Pancreas (tissue), 10 donors: ENCODE data around the gene JSRP1. TPM values are rescaled to one million over a fixed set of nuclear protein-coding genes. Genes with fewer than 3 reads are reported as not detected.

Source experiments
- ATAC-seq, 4 donors: fragments of 200-7000 bp; cut with Tn5 transposase; one replicate each; pipeline versions ENCODE4 v1.8.0 to v1.9.1; 2020; ENCODE audit warnings: mild to moderate bottlenecking in 4 of 4, moderate library complexity in 4 of 4
- DNase-seq, 6 donors: peaks; one replicate each; pipeline ENCODE4 v3.0.0-alpha.2; 2020
- FAIRE-seq: peaks from 2 replicates; lab custom pipeline; 2012; peaks lifted over from hg19 to GRCh38; lab: Jason Lieb, UNC
- H3K27ac ChIP-seq, 4 donors: fragments of 200-600 bp; sonication (generic); 1 replicate in 3 of 4; 2 replicates in 1 of 4; pipeline versions ENCODE4 v1.5.0 to v1.8.0; 2020
- H3K27me3 ChIP-seq, 4 donors: fragments of 200-600 bp; one replicate each; pipeline ENCODE4 v1.8.0; 2021
- H3K36me3 ChIP-seq, 3 donors: fragments of 200-600 bp; sonication (generic) in 1 of 3; one replicate each; pipeline versions ENCODE4 v1.5.0 to v1.8.0; 2020 to 2021
- H3K4me1 ChIP-seq, 3 donors: fragments of 200-600 bp; one replicate each; pipeline ENCODE4 v1.8.0; 2021
- H3K4me3 ChIP-seq, 4 donors: fragments of 200-600 bp; sonication (generic) in 2 of 4; one replicate each; pipeline versions ENCODE4 v1.5.0 to v1.8.0; 2020 to 2021
- H3K9me3 ChIP-seq, 4 donors: fragments of 200-600 bp; one replicate each; pipeline ENCODE4 v1.8.0; 2021
- WGBS, 2 donors: extraction: QIAGEN DNeasy Blood & Tissue Kit; methylation state at CpG; one replicate each; pipeline ENCODE4 v1.1.7; 2013; 5-methylcytosine and 5-hydroxymethylcytosine counted together
- intact Hi-C, 3 donors: fragments of 100-400 bp; cut with DNase I; formaldehyde crosslinking; loops; one replicate each; pipeline versions ENCODE4 v1.11.1 to v1.14.2; 2022
- polyA plus RNA-seq, 2 donors: library from polyadenylated mRNA; stranded (reverse); fragments of 200-250 nt; gene quantifications; one replicate each; pipeline ENCODE4 v1.2.3, GENCODE V29; 2013
- total RNA-seq, 6 donors: library from RNA; stranded (reverse); fragmentation: NEBNext Ultra II Directional in 4 of 6; extraction: Animal tissue kit (Norgen Biotek cat#: 25700) in 4 of 6; gene quantifications; one replicate each; pipeline versions ENCODE4 v1.2.1 to v1.2.4, GENCODE V29; 2021 to 2023
- TF ChIP-seq, protein P1 (sequence below), 4 donors: fragments of 200-600 bp; sonication (generic) in 3 of 4; IDR thresholded peaks; one replicate each; pipeline versions ENCODE4 v1.5.0 to v1.8.0; 2021; ENCODE audit warnings: antibody characterized with exemption in 4 of 4
- donor health status: healthy with polysubstance abuse.
- donor health status: DM: no; HTN: no; CAD: no; lungs with moderate emphysema.
- donor health status: DM: no; HTN: no; CAD: no.
- donor health status: control.
- donor health status: control.
- donor health status: Bipolar disorder and iron deficiency.
- donor health status: DM: yes; HTN: yes; CAD: no.
- donor health status: DM: no; HTN: no; CAD: no.
- donor health status: DM: no; HTN: no; CAD: no.
- donor health status: DM: yes; HTN: yes; CAD: no.

JSRP1 gene
- total and polyA plus RNA-seq, 8 donors: 0.29 to 4.0 (median 1.0) TPM; not detected in 2

- Histone ChIP-seq H3K4me3 (peak overlapping the region; percentile 82 to 99 (median 98)), H3K27me3 (no peaks in the 10 kb centered on the region), H3K36me3 (peaks cover 0 to 13% (median 5%) of the 10 kb centered on the region in 3 donors), H3K27ac (peak overlapping the region; percentile 97 to 100 (median 98)), H3K4me1 (peaks cover 8 to 27% (median 20%) of the 10 kb centered on the region in 3 donors), H3K9me3 (no peaks in the 10 kb centered on the region)
- 0% methylated on average over 70 to 88 of the region's 88 CpGs for WGBS, 2 donors
- DNase-seq (peak; percentile 79 to 94 (median 86)), FAIRE-seq (no peak), ATAC-seq (peak; percentile 35 to 59 (median 56))
- TF ChIP-seq, protein P1, sequence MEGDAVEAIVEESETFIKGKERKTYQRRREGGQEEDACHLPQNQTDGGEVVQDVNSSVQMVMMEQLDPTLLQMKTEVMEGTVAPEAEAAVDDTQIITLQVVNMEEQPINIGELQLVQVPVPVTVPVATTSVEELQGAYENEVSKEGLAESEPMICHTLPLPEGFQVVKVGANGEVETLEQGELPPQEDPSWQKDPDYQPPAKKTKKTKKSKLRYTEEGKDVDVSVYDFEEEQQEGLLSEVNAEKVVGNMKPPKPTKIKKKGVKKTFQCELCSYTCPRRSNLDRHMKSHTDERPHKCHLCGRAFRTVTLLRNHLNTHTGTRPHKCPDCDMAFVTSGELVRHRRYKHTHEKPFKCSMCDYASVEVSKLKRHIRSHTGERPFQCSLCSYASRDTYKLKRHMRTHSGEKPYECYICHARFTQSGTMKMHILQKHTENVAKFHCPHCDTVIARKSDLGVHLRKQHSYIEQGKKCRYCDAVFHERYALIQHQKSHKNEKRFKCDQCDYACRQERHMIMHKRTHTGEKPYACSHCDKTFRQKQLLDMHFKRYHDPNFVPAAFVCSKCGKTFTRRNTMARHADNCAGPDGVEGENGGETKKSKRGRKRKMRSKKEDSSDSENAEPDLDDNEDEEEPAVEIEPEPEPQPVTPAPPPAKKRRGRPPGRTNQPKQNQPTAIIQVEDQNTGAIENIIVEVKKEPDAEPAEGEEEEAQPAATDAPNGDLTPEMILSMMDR (IDR thresholded peaks at IDR 0.05): no peak
- intact Hi-C loops: loop anchor here in 1 of 3 donors (5.0 kb wide), 1 partner anchor 33 kb away; the partner anchor contains the start of genes PLEKHJ1 and SF3A2
These were observed 14.4 kb upstream of the JSRP1 start for GRCh38 chr19:2270423-2271233.

DNA sequence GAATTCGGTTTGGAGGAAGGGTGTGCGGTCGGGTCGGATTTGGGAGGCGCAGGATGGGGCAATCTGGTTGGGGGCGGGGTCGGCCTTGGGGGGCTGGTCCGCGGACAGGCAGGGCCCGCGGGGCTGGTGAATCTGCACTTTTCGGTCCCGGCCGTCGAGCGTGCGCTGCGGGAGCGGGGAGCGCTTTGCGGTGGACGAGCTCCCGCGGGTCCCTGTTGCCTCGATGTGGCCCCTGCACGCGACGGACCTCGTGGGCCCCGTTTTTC, 13.9 kb upstream of the JSRP1 start:
- TF ChIP-seq, protein P1 (IDR thresholded peaks at IDR 0.05): no peak
- intact Hi-C loops: loop anchor here in 1 of 3 donors (5.0 kb wide), 1 partner anchor 33 kb away; the partner anchor contains the start of genes PLEKHJ1 and SF3A2
- Histone ChIP-seq H3K4me3 (peak overlapping the region; percentile 82 to 99 (median 98)), H3K36me3 (peaks cover 0 to 13% (median 5%) of the 10 kb centered on the region in 3 donors), H3K27ac (peak overlapping the region; percentile 97 to 100 (median 98)), H3K4me1 (peaks cover 8 to 27% (median 20%) of the 10 kb centered on the region in 3 donors), H3K9me3 (no peaks in the 10 kb centered on the region), H3K27me3 (no peaks in the 10 kb centered on the region)
- 0% methylated on average over 28 to 30 of the region's 30 CpGs for WGBS, 2 donors
- DNase-seq (peak; percentile 60 to 88 (median 72)), FAIRE-seq (no peak), ATAC-seq (peak; percentile 13 to 25 (median 22))

DNA sequence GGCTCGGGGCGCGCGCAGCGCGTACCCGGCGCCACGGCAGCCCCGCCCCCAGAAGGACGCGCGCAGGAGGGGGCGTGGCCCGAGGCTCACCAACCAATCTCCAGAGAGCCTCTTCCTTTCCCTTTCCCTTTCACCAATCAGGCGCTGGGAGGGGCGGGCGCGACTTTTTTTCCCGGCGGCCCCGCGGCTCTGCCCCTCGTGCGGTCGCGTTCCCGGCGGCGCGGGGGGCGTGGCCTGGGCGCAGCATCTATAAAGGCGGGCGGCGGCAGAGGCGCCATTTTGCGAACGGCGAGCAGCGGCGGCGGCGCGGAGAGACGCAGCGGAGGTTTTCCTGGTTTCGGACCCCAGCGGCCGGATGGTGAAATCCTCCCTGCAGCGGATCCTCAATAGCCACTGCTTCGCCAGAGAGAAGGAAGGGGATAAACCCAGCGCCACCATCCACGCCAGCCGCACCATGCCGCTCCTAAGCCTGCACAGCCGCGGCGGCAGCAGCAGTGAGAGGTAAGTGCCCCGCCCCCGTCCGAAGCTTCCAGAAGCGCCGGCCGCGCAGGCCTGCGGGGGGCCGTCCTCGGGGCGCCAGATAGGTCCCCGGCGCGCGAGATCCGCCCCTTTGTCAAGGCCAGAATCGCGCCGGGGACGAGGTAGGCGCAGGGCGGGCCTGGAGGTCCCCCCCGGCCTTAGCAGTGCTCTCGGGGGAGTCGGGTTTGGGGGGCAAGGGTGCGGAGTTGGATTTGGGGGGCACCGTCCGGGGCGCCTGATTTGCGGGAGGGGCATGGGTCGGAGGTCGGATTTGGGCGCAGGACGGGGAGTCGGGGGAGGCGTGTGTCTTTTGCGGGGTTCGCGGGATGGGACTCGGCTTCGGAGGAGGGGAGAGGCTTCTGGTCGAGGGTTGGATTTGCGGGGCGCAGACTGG, 13.3 kb upstream of the JSRP1 start:
- no peak for FAIRE-seq
- ATAC-seq: peak; percentile 84 to 88 (median 86)
- H3K9me3 ChIP-seq: no peaks in the 10 kb centered on the region

GRCh38 chr19:2268861-2269243, 12.6 kb upstream of the JSRP1 start:
- ATAC-seq (no peak), DNase-seq (no peak), FAIRE-seq (no peak)
- H3K4me3 ChIP-seq: peak overlapping the region; percentile 82 to 99 (median 98)
- TF ChIP-seq, protein P1 (IDR thresholded peaks at IDR 0.05): no peak
- intact Hi-C loops: no loop called here
- H3K27ac ChIP-seq: peak overlapping the region; percentile 11 to 100 (median 98)
- H3K27me3 ChIP-seq: no peaks in the 10 kb centered on the region
- H3K4me1 ChIP-seq: peaks cover 8 to 27% (median 20%) of the 10 kb centered on the region in 3 donors
- peaks cover 0 to 13% (median 5%) of the 10 kb centered on the region in 3 donors for H3K36me3 ChIP-seq
- 1 to 2% methylated on average over 12 to 19 of the region's 19 CpGs for WGBS, 2 donors
- H3K9me3 ChIP-seq: no peaks in the 10 kb centered on the region

More for the DNA sequence above, 13.3 kb upstream of the JSRP1 start:
- intact Hi-C loops: loop anchor here in 1 of 3 donors (5.0 kb wide), 1 partner anchor 32 kb away; the partner anchor contains the start of genes PLEKHJ1 and SF3A2
- WGBS, 2 donors: 0 to 1% methylated on average over 79 to 103 of the region's 103 CpGs
- TF ChIP-seq, protein P1 (IDR thresholded peaks at IDR 0.05): no peak
- Histone ChIP-seq H3K27ac (peak overlapping the region; percentile 97 to 100 (median 98)), H3K4me1 (peaks cover 8 to 27% (median 20%) of the 10 kb centered on the region in 3 donors), H3K4me3 (peak overlapping the region; percentile 82 to 99 (median 98)), H3K27me3 (no peaks in the 10 kb centered on the region), H3K36me3 (peaks cover 0 to 13% (median 5%) of the 10 kb centered on the region in 3 donors)
- peak; percentile 98 to 100 (median 99) for DNase-seq
